Right ventricle myocardium superior (tissue), 1 donor: ENCODE results near the gene SLC30A1. TPM values are rescaled to one million over a fixed set of nuclear protein-coding genes. Genes with fewer than 3 reads are reported as not detected.

Experiments used
- ATAC-seq: fragments of 200-7000 bp; cut with Tn5 transposase; one replicate; pipeline ENCODE4 v1.9.1; 2020; ENCODE audit warnings: mild to moderate bottlenecking; ENCODE audit not compliant: poor library complexity
- DNase-seq: peaks from one replicate; pipeline ENCODE4 v3.0.0-alpha.2; 2020
- intact Hi-C: fragments of 100-400 bp; cut with DNase I; formaldehyde crosslinking; loops from one replicate; pipeline ENCODE4 v1.11.2; 2022
- total RNA-seq: library from RNA; stranded (reverse); fragmentation: NEBNext Ultra II Directional; extraction: Animal tissue kit (Norgen Biotek cat#: 25700); gene quantifications from one replicate; pipeline ENCODE4 v1.2.1, GENCODE V29; 2021
- donor health status: DM: no; HTN: yes; CAD: no; lungs with severe emphysema.

Gene SLC30A1
- total RNA-seq, 1 donor from 2014 or later: 9.8 TPM

GRCh38 chr1:211609120-211610024 is 30.4 kb upstream of the SLC30A1 start:
- intact Hi-C loops: no loop called here
- ATAC-seq: no peak

DNA sequence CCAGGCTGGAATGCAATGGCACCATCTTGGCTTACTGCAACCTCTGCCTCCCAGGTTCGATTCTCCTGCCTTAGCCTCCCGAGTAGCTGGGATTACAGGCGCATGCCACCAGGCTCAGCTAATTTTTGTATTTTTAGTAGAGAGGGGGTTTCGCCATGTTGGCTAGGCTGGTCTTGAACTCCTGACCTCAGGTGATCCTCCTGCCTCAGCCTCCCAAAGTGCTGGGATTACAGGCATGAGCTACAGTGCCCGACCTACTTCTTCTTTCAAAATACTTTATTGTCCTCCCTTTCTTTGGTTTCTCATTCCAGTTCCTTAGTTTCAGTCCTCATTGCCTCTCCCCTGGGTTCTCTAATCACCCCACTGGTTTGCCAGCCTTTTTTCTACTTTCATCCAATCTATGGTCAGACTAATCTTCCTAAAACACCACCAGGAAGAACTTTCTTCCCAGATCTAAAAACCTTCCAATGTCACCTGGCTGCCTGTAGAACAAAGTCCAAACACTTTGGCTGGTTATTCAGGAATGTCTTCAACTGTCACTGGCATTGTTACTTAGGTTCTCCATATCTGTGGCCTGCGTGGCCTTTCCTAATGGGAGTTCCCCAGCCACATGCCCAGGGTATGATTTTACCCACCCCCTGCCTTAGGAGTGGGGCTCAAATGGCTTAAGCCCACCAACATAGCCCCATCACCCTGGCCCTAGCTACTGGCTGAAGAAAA is 29.0 kb upstream of the SLC30A1 start:
- intact Hi-C loops: no loop called here
- DNase-seq (no peak), ATAC-seq (no peak)

More at GRCh38 chr1:211609120-211610024, 30.4 kb upstream of the SLC30A1 start:
- DNase-seq: no peak

GRCh38 chr1:211606914-211607753 is 28.2 kb upstream of the SLC30A1 start:
- DNase-seq: peak; percentile 63
- intact Hi-C loops: no loop called here
- peak; percentile 62 for ATAC-seq

DNA sequence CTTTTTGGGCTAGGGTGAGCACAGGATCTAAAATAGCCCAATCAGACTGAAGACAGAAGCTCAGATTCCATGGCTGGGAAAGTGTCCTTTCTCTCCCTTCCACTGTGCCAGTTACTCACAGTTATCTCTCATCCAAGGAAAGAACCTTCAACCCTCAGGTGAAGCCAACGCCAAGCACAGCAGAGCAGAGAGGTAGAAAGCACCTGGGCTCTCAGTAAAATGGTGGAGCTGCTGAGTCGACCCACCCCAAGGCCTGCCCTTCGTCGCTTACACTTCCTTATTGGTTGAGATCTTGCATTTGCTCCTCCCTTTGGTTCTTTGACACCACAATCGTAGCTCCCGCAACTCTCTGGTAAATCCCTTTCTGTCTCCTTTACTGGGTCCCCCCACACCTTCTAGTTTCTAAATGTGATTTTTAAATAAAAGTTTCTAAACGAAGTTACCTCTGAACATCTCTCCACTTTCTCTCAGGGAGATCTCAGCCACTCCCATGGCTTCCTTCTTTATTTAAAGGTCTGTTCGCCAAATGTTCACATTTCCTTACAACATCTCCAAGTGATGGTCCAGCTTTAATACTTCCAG is 27.5 kb upstream of the SLC30A1 start:
- intact Hi-C loops: no loop called here
- peak; percentile 50 for ATAC-seq
- DNase-seq: no peak

GRCh38 chr1:211605603-211606331 is 26.8 kb upstream of the SLC30A1 start:
- intact Hi-C loops: no loop called here
- DNase-seq (no peak), ATAC-seq (no peak)

DNA sequence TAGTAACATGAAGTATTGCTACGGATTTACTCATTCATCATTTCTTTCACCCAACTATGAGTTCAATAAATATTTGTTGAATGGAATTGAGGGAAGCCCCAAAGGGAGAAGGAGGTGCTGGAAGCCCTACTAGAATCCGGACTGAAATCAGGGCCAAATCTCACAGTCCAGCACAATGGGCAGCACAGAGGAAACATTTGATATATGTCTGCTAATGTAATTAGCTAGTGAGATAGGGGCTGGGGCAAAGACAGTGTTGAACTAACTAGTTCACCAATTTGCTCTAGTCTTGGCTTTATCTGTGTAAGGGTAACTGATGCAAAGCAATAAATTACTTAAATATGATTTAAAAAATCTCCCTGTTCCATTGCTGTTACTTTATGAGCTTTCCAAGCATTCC is 26.1 kb upstream of the SLC30A1 start:
- intact Hi-C loops: no loop called here
- no peak for ATAC-seq
- no peak for DNase-seq

DNA sequence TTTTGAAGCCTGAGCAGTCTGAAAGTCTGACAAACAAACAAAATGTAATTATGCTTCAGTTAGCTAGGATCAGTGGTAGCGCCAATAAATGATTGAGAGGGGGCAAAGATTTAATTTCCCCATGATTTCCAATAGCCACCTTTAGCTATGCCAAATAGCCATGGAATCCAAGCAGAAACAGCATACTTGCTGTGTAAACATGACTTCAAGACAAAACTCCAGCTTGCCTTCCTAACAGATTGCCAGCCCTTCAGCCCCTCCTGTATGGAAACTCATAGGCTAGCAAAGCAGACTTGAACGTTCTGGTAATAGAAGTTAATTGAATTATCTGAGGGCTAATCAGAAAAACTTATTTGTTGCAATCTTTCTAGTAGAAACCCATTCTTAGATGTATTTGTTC is 25.6 kb upstream of the SLC30A1 start:
- DNase-seq: no peak
- ATAC-seq: no peak
- intact Hi-C loops: no loop called here

- DNase-seq: no peak
- ATAC-seq: no peak
- intact Hi-C loops: no loop called here
Measured at GRCh38 chr1:211603713-211604112, 24.8 kb upstream of the SLC30A1 start.

- DNase-seq (no peak), ATAC-seq (no peak)
- intact Hi-C loops: no loop called here
Measured at GRCh38 chr1:211603191-211603701, 24.3 kb upstream of the SLC30A1 start.

GRCh38 chr1:211601982-211602670 is 23.2 kb upstream of the SLC30A1 start:
- intact Hi-C loops: no loop called here
- DNase-seq (no peak), ATAC-seq (no peak)

DNA sequence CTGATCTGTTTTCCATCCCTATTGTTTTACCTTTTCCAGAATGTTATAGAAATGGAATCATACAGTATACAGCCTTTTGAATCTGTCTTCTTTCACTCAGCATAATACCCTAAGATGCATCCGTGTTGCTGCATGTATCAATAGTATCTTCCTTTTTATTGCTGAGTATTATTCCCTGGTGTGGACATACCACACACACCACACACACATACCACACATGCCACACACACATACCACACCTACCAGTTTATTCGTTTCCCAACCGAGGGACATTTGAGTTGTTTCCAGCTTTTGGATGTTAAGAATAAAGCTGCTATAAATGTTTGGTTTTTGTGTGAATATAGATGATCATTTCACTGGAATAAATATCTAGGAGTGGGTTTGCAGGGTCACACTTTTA is 22.2 kb upstream of the SLC30A1 start:
- DNase-seq (no peak), ATAC-seq (no peak)
- intact Hi-C loops: no loop called here

DNA sequence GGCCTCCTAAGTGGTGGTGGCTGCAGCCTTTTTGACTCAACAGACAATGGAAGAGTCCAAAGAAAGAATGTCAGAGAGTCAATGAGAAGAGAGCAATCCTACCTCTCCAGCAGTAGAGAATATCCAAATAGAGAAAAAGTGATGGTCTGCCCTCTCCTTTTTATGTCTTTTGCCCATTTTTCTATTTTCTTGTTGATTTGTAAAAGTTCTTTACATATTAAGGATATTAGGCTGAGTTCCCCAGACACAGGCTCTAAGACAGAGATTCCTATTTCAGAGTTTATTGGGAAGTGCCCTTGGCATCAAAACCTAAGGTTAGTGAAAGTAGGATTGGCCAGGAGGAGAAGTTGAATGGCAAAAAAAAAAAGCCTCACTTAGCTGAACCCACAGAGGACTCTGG is 20.3 kb upstream of the SLC30A1 start:
- intact Hi-C loops: no loop called here
- no peak for ATAC-seq
- no peak for DNase-seq

DNA sequence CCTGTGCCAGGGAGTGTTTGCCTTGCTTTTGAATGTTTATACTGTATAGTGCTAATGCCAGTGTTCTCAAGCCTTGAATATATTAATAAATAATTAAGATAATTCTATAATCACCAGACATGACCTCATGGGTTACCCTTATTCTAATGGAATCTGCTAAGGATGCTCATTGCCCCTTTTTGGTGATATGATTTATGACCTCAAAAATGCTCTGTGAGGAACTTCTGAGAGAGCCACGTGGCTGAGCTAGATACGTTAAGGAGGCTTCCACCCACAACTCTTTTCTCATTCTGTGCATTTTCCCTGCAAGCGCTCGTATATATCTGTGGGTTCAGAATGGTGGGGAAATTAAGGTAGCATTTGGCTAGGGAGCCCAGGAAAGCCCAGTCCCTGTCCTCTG is 19.6 kb upstream of the SLC30A1 start:
- ATAC-seq: no peak
- no peak for DNase-seq
- intact Hi-C loops: no loop called here

DNA sequence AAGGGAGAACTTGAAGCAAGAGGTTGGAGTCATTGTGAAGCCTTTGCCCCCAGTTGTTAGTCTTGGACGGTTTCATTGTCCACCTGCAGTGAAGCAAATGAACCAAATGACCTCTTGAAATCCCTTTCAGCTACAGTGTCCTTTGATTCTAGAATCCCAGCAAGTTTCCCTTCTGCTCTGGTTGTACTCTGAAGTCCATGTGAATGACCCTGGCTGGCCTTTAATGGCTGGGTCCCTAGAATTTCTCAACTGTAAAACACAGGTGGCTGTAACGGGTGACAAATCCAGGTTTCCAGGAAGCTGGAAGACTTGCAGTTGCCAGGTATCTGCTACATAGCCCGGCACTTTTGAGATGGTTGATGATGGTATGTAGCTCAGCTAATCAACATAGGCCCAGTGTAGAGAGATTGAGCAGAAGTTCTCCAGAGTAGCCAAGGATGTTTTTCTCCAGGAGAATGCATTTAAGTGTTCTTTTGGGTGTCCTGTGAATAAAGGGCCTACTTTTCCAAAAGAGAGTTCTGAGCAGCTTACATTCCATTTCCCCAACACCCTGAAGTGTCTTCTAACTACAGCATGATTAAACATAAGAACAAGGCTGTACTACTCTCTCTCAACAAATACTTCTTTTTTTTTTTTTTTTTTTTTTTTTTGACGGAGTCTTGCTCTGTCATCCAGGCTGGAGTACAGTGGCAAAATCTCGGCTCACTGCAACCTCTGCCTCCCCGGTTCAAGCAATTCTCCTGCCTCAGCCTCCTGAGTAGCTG is 17.6 kb upstream of the SLC30A1 start:
- intact Hi-C loops: no loop called here
- ATAC-seq (no peak), DNase-seq (no peak)

DNA sequence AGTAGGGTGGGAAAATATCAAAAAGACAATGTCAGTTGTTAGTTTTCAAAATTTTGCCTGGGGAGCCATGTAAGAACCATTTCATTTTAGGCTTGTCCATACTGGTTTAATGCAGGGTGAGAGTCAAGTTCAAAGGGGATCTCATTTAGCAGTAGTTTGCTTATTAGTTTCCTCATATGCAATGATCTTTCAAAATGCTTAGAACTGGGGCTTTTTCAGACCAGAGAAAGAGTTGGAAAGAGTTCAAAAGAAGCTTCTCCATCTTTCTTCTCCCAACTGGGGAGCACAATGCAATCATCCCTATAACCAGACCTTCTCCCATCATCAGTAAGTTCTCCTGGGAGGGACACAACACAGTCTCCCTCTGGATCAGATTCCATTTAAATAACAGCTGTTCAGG is 16.5 kb upstream of the SLC30A1 start:
- intact Hi-C loops: no loop called here
- DNase-seq (no peak), ATAC-seq (no peak)

GRCh38 chr1:211591980-211592493 is 13.1 kb upstream of the SLC30A1 start:
- DNase-seq (no peak), ATAC-seq (peak; percentile 18)
- intact Hi-C loops: no loop called here
